K562 (cell line): ENCODE results near the gene REX1BD. TPM values are rescaled to one million over a fixed set of nuclear protein-coding genes. Genes with fewer than 3 reads are reported as not detected.
A peak's percentile ranks its signal among the peaks of the same experiment; 100 is the strongest.

Experiments
- FOSL1 ChIP-seq: fragments of 200-800 bp; sonication (Bioruptor generic); conservative IDR thresholded peaks from 2 replicates; pipeline ENCODE4 v1.6.1; 2016; ENCODE audit warnings: missing genetic modification characterization, missing compliant biosample characterization
- POLR2H ChIP-seq: IDR thresholded peaks from 2 replicates; pipeline ENCODE4 v1.6.1; 2016; ENCODE audit warnings: missing genetic modification characterization, low read depth, mild to moderate bottlenecking, control low read depth, missing compliant biosample characterization, moderate library complexity
- SP1 ChIP-seq: sonication (generic); formaldehyde crosslinking; IDR thresholded peaks from 2 replicates; pipeline ENCODE4 v1.8.1; 2022; ENCODE audit warnings: mild to moderate bottlenecking, missing genetic modification reagents
- ZFP1 ChIP-seq: fragments of 450-650 bp; formaldehyde crosslinking; IDR thresholded peaks from 2 replicates; pipeline ENCODE4 v1.4.0; 2020; ENCODE audit warnings: mild to moderate bottlenecking, mixed read lengths
- ZNF316 ChIP-seq: fragments of 450-650 bp; IDR thresholded peaks from 2 replicates; pipeline ENCODE4 v1.6.1; 2016
- ZNF324 ChIP-seq: fragments of 250-450 bp; sonication (Bioruptor Pico); IDR thresholded peaks from 2 replicates; pipeline ENCODE4 v1.4.0; 2020; ENCODE audit warnings: mild to moderate bottlenecking
- polyA plus RNA-seq, 8 experiments: library from polyadenylated mRNA; depleted of rRNA in 4 of 8; stranded (reverse) in 5 of 8; unstranded in 3 of 8; fragments of >200 nt; fragmentation: Nextera tagmentation in 2 of 8; fragmentation: Illumina TruSeq in 1 of 8; extraction: Ambion mirVana in 2 of 8; extraction: Trizol in 1 of 8; gene quantifications; 2 replicates each; pipeline versions ENCODE4 v1.2.1 to v1.2.3, GENCODE V29; 2011 to 2014; ENCODE audit warnings: inconsistent platforms in 1 of 8, missing spikeins in 1 of 8
- total RNA-seq, 7 experiments: library from RNA; depleted of rRNA in 6 of 7; stranded (reverse); fragments of >200 nt in 6 of 7; fragmentation: Illumina TruSeq in 2 of 7; extraction: Trizol in 2 of 7; gene quantifications; 2 replicates each; pipeline versions ENCODE4 v1.2.1 to v1.2.3, GENCODE V29; 2011 to 2021; ENCODE audit warnings: low replicate concordance in 1 of 7
- TF ChIP-seq, protein P1 (sequence below), 2 experiments: fragments of 450-650 bp in 1 of 2; sonication (generic) in 1 of 2; formaldehyde crosslinking in 1 of 2; IDR thresholded peaks; 2 replicates each; pipeline versions ENCODE4 v1.7.1 to v1.9.0; 2016 to 2022; ENCODE audit warnings: inconsistent platforms in 1 of 2, mild to moderate bottlenecking in 1 of 2, missing genetic modification reagents in 1 of 2
- TF ChIP-seq, protein P2 (sequence below), 2 experiments: IDR thresholded peaks in 1 of 2; conservative IDR thresholded peaks in 1 of 2; 2 replicates each; pipeline ENCODE4 v1.6.1; 2016; ENCODE audit warnings: low read depth in 2 of 2, mild to moderate bottlenecking in 1 of 2, missing compliant biosample characterization in 1 of 2, missing genetic modification characterization in 1 of 2, moderate library complexity in 1 of 2
- TF ChIP-seq, protein P3 (sequence below): IDR thresholded peaks from 2 replicates; pipeline ENCODE4 v1.6.1; 2012; ENCODE audit warnings: low read depth, low read length, improper control_type of control experiment, borderline replicate concordance

REX1BD gene
- total and polyA plus RNA-seq, 9 of the 15 experiments (the other 6 are each of a cell fraction or from before 2014, with no cell fraction given): 1.9 to 136 (median 13.8) TPM

GRCh38 chr19:18590273-18591272 is 2.0 kb downstream of the REX1BD start (continued):
- TF ChIP-seq, protein P1, sequence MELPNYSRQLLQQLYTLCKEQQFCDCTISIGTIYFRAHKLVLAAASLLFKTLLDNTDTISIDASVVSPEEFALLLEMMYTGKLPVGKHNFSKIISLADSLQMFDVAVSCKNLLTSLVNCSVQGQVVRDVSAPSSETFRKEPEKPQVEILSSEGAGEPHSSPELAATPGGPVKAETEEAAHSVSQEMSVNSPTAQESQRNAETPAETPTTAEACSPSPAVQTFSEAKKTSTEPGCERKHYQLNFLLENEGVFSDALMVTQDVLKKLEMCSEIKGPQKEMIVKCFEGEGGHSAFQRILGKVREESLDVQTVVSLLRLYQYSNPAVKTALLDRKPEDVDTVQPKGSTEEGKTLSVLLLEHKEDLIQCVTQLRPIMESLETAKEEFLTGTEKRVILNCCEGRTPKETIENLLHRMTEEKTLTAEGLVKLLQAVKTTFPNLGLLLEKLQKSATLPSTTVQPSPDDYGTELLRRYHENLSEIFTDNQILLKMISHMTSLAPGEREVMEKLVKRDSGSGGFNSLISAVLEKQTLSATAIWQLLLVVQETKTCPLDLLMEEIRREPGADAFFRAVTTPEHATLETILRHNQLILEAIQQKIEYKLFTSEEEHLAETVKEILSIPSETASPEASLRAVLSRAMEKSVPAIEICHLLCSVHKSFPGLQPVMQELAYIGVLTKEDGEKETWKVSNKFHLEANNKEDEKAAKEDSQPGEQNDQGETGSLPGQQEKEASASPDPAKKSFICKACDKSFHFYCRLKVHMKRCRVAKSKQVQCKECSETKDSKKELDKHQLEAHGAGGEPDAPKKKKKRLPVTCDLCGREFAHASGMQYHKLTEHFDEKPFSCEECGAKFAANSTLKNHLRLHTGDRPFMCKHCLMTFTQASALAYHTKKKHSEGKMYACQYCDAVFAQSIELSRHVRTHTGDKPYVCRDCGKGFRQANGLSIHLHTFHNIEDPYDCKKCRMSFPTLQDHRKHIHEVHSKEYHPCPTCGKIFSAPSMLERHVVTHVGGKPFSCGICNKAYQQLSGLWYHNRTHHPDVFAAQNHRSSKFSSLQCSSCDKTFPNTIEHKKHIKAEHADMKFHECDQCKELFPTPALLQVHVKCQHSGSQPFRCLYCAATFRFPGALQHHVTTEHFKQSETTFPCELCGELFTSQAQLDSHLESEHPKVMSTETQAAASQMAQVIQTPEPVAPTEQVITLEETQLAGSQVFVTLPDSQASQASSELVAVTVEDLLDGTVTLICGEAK (IDR thresholded peaks at IDR 0.05): 0 out of 2 replicates have a peak, but pooled peaks have one; percentile 20
- TF ChIP-seq, protein P1 (CRISPR knock-in tag; IDR thresholded peaks at IDR 0.05): no peak
- TF ChIP-seq, protein P2, sequence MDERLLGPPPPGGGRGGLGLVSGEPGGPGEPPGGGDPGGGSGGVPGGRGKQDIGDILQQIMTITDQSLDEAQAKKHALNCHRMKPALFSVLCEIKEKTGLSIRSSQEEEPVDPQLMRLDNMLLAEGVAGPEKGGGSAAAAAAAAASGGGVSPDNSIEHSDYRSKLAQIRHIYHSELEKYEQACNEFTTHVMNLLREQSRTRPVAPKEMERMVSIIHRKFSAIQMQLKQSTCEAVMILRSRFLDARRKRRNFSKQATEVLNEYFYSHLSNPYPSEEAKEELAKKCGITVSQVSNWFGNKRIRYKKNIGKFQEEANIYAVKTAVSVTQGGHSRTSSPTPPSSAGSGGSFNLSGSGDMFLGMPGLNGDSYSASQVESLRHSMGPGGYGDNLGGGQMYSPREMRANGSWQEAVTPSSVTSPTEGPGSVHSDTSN (CRISPR knock-in tag; IDR thresholded peaks at IDR 0.05; ENCODE audit: low read depth): no peak
- TF ChIP-seq, protein P2 (tag; conservative IDR thresholded peaks at IDR 0.05; ENCODE audit: low read depth): no peak
- peak; percentile 78 for TF ChIP-seq SP1
- no peak for TF ChIP-seq ZNF324 (CRISPR knock-in tag)
- TF ChIP-seq ZNF316: no peak
- no peak for TF ChIP-seq FOSL1 (tag)
- TF ChIP-seq ZFP1 (CRISPR knock-in tag): no peak
- TF ChIP-seq, protein P3, sequence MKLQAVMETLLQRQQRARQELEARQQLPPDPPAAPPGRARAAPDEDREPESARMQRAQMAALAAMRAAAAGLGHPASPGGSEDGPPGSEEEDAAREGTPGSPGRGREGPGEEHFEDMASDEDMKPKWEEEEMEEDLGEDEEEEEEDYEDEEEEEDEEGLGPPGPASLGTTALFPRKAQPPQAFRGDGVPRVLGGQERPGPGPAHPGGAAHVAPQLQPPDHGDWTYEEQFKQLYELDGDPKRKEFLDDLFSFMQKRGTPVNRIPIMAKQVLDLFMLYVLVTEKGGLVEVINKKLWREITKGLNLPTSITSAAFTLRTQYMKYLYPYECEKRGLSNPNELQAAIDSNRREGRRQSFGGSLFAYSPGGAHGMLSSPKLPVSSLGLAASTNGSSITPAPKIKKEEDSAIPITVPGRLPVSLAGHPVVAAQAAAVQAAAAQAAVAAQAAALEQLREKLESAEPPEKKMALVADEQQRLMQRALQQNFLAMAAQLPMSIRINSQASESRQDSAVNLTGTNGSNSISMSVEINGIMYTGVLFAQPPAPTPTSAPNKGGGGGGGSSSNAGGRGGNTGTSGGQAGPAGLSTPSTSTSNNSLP: no peak
- TF ChIP-seq POLR2H (tag): no peak
